Measurements from ENCODE around the gene TBC1D22A.
"Not testable (repeated sequence)": the region's sequence is repeated elsewhere in the genome, so short reads cannot be mapped to it uniquely, and the experiment has no call there.

Gene TBC1D22A

GRCh38 chr22:47163481-47163855 is 401.0 kb downstream of the TBC1D22A start:
- no peak for DNase-seq

- DNase-seq, result no peak
Observed at GRCh38 chr22:47163856-47164513, 401.5 kb downstream of the TBC1D22A start.

- DNase-seq, result no peak
Observed at GRCh38 chr22:47164514-47165337, 402.3 kb downstream of the TBC1D22A start.

GRCh38 chr22:47165338-47166032 is 403.0 kb downstream of the TBC1D22A start:
- no peak for DNase-seq

GRCh38 chr22:47166033-47166404 is 403.6 kb downstream of the TBC1D22A start:
- DNase-seq, result no peak

- DNase-seq, result no peak
Observed at GRCh38 chr22:47166446-47167016, 404.1 kb downstream of the TBC1D22A start.

- no peak for DNase-seq
Observed at GRCh38 chr22:47167056-47167455, 404.6 kb downstream of the TBC1D22A start.

GRCh38 chr22:47167921-47168320 is 405.5 kb downstream of the TBC1D22A start:
- not testable (repeated sequence) for DNase-seq

GRCh38 chr22:47168441-47168840 is 406.0 kb downstream of the TBC1D22A start:
- no peak for DNase-seq

- DNase-seq, result no peak
Observed at GRCh38 chr22:47168900-47169800, 406.7 kb downstream of the TBC1D22A start.

GRCh38 chr22:47169801-47170140 is 407.3 kb downstream of the TBC1D22A start:
- DNase-seq, result no peak

- DNase-seq, result not testable (repeated sequence)
Observed at GRCh38 chr22:47170511-47171440, 408.3 kb downstream of the TBC1D22A start.

GRCh38 chr22:47171441-47172221 is 409.2 kb downstream of the TBC1D22A start:
- no peak for DNase-seq

GRCh38 chr22:47172771-47173534 is 410.5 kb downstream of the TBC1D22A start:
- DNase-seq, result no peak

- no peak for DNase-seq
Observed at GRCh38 chr22:47173535-47174021, 411.1 kb downstream of the TBC1D22A start.

GRCh38 chr22:47174096-47174495 is 411.6 kb downstream of the TBC1D22A start:
- DNase-seq, result no peak

GRCh38 chr22:47174671-47175112 is 412.2 kb downstream of the TBC1D22A start:
- DNase-seq, result no peak

GRCh38 chr22:47175151-47176025 is 412.9 kb downstream of the TBC1D22A start:
- no peak for DNase-seq
